Umbilical cord (tissue), 2 donors: ENCODE results near the gene NUDCD3. TPM values are rescaled to one million over a fixed set of nuclear protein-coding genes. Genes with fewer than 3 reads are reported as not detected.

ENCODE experiments used
- DNase-seq: peaks from one replicate; pipeline ENCODE4 v3.0.0-alpha.2; 2015; ENCODE audit warnings: low spot score
- total RNA-seq: library from RNA; depleted of rRNA; stranded (reverse); fragments of >200 nt; gene quantifications from one replicate; pipeline ENCODE4 v1.2.3, GENCODE V29; 2014; ENCODE audit warnings: low replicate concordance; ENCODE audit not compliant: insufficient read depth

The NUDCD3 gene
- total RNA-seq, 1 donor from 2014 or later: 51.8 TPM

DNA sequence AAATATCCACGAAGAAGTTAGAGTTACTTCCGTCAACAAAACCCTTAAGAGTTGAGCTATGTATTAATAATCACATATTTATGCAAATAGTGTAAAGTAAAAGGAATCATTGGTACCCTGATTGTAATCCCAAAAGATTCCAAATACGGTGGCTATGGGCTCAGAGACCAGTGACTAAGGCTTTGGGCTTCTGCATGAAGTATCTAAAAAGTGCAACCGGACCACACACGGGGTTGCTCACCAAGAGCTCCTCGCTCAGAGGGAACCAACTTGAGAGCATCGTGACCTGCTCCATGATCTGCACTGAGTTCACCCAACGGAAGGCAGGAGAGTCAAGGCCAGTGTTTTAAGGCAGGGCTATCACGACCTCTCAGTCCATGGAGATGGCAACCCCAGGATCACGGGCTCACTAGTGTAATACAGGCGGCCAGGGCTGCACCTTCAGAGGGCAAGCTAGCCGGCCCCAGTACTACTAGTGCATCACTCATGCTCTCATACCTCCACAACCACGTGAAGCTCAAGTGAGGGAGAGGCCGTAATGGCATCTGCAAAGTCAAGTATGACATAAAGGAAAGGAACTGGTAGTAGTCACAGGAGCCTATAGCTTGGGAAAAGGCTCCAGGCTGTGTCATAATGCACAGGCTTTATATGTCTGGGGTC is 87.9 kb downstream of the NUDCD3 start:
- no peak for DNase-seq

DNA sequence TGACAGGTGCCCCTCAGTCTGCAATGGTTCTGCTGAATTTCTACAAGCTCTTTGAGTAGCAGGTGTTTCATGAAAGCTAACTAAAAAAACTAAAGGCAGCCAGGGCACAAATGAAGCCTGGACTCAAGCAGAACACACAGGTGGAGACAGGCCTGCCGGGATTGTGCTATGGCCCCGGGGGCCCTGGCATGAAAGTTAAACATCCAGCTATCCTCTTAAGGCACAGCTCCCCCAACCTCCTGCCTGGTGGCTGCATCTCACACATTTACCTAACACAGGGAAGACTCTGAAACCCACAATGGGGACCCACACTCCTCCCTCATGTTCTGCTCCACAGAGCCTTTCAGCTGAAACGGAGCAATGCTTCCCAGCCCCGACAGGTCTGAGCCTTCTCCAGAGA is 88.8 kb downstream of the NUDCD3 start:
- DNase-seq: no peak

DNA sequence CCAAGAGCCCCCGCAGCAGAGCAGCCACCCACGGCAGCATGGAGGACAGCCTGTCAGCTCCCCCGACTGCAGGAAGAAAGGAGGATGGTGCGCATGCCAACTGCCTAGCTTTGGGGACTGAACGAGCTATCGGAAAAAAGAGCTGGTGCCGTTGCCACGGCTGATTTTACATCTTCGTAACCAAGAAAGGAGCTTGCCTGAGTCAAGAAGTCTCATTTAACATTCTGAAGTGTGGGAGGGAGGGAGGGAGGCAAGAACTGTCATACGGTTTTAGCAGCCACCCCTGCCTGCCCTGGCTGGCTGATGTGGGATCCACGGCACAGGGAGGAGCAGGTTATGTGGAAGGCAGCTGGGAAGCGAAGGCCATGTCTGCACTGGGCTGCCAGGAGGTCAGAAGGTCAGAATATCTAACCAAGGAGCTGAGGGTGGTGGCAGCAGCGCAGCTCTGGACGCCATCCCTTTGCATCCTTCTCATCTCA is 90.4 kb downstream of the NUDCD3 start:
- no peak for DNase-seq

DNA sequence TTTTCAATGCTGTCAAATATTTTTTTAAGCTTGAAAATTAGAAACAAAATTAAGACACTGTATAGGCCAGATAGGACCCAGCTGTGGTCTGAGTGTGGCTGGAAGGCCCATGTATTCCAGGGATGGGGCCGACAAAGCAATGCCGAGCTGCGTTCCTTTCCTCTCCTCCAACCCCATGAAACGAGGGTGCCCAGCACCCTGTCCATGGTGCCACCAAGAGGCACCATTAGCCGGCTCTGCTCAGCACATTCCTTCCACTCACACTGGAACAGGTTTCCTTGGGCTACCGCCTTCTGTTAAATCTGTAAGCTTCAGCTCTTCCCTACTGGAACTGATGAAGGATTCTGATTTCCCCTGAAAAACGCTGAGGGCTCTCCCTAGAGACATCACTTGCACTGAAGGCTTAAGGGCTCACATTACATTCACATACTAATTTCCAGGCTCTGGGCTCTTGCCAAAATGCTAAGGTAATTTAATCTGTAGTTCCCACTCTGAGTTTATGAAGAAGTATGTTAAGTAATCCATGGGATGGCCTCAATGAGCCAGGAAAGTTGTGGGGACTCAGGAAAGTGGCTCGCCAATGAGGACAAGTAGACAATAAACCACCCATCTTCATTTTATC is 91.4 kb downstream of the NUDCD3 start:
- DNase-seq: no peak

- no peak for DNase-seq
These were observed 91.9 kb downstream of the NUDCD3 start for GRCh38 chr7:44398511-44398911.

- DNase-seq: no peak
These were observed 93.4 kb downstream of the NUDCD3 start for GRCh38 chr7:44396931-44397545.

GRCh38 chr7:44396496-44396895 is 94.0 kb downstream of the NUDCD3 start:
- DNase-seq: no peak

GRCh38 chr7:44395067-44395466 is 95.4 kb downstream of the NUDCD3 start:
- DNase-seq: no peak

DNA sequence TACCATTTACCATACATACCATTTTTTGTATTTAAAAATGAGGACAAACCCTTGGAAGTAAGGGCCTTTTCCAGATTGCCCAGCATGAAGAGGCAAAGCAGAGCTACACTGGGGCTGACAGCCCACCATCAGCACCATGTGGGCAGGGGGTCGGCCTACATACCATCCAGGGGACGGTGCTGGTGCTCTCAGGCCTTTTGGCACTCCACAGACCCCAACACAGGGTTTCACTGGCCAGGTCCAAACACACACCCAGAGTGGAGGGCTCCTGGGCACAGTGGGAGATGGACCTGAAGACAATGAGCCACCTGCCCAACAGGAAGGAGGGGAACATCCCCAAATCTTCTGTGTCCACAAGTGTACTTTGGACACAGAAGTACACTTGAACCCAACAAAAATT is 95.8 kb downstream of the NUDCD3 start:
- DNase-seq: no peak

- no peak for DNase-seq
These were observed 96.4 kb downstream of the NUDCD3 start for GRCh38 chr7:44394112-44394447.

- DNase-seq: no peak
These were observed 97.0 kb downstream of the NUDCD3 start for GRCh38 chr7:44393238-44394111.

GRCh38 chr7:44392618-44393010 is 97.8 kb downstream of the NUDCD3 start:
- DNase-seq: no peak

GRCh38 chr7:44391746-44392617 is 98.5 kb downstream of the NUDCD3 start:
- no peak for DNase-seq

- DNase-seq: no peak
These were observed 99.3 kb downstream of the NUDCD3 start for GRCh38 chr7:44391171-44391570.

DNA sequence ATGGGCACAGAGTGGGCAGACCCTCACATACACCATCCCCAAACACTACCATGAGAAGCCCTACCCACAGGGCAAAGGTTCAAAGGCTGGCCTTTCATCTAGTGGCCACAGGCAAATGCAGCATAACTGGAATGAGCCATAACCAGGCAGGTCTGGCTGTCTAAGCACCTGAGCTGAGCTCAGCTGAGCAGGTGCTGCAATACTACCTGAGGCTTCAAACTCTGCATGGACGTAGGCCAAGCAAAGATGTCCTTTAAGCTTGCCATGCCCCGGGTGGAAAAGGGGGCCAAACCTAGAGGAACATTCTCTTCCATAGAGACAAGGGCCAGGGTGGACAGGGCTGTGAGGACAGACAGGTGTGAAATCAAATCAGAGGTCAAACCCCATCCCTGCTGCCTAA is 99.8 kb downstream of the NUDCD3 start:
- no peak for DNase-seq

DNA sequence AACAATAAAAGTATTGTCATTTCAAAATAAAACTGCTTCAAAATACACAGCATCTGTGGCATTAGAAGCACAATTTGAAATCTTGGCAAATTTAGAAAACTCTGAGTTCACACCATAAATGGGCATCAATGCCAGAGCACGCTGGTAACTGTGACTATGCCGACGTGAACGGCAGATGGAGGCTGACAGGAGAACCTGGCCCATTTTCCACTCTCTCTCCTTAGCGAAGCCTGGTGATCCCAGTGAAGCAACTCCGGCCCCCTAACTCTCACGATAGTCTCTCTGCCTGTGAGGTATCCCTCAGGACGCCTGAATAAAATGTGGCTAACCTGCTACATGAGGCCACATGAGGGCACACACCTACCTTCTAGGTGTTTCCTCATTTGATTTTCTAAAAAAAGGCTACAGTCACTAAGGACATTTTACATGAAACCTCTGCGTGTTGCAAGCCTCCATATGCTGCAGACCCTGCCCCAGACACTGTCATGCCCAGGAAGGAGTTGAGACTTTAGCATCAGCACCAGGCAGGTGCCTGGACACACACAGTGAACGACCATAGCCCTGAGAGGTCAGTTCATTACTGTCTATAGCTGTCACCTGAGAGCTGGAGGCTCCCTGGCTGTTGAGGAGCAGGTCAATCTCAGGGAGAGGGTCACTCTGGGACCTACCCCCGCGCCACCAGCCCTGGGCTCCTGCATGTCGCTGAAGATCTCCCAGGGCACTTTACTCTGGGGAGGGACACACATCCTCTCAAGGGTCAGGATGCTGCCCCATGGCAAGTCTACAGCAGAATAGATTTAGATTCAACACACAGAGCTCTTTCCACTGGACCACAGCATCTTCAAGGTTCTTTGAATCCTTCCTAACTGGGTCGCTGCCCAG is 102.1 kb downstream of the NUDCD3 start:
- DNase-seq: no peak

DNA sequence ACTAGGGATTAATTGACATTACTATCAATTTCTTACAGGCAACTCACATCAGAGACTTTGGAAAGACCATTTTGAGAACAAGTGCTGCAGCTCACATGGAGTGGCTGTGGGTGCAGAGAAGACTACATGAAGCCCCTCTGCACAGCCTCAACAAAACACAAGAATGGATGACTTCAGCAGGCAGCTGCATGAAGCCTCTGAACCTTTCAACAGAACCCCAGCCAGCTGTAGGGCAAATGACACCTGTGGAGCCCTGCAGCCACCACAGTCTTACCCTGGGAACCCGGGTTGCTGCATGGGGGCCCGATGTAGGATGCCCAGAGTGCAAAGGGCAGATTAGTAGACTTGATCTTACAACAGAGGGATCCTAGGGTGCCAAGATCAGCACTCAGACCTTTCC is 103.1 kb downstream of the NUDCD3 start:
- DNase-seq: no peak

GRCh38 chr7:44386139-44386913 is 104.1 kb downstream of the NUDCD3 start:
- no peak for DNase-seq

DNA sequence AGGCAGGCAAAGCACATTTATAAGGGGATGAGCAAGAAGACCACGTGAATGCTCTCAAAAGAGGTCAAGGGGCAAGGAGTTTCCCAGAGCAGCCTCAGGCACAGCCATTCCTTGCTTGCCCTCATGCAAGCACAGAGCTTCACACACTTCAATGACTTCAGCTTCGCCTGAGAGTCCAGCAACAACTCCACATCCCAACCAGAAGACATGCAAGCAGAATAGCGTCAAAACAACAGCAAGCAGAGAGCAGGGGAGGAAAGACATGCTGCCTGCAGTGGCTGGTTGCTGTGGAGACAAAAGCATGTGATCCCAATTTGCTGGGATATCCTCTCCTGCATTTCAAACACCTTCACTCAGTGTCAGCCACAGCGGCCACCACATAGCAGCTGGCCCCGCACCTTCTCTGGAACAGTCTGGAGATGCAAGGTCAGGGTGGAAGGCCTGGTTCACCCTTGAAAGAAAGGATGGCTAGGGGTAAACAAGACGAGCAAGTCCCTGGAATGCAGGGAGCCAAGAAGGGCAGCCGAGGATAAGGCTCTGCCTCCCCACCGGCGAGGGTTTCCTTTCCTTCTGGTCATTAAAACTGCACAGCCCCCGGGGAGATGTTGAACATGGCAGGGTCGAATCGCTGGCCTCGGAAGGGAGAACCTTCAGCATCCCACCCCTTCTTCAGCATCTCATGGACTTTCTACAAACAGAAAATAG is 104.9 kb downstream of the NUDCD3 start:
- no peak for DNase-seq
